ENCODE measurements around the gene TSPAN18. TPM values are rescaled to one million over a fixed set of nuclear protein-coding genes. Genes with fewer than 3 reads are reported as not detected.

Gene TSPAN18
- not detected in 2 replicates for total RNA-seq (2014; rRNA removed; shearing (Covaris generic))

- no peak for DNase-seq (ENCODE audit: low spot score)
These were observed at the start of gene TSPAN18 for GRCh38 chr11:44726283-44727113. TSS of gene TSPAN18 (plus strand) at chr11:44726962. CDS start at chr11:44906417, 179,455 bp downstream.

- DNase-seq (ENCODE audit: low spot score): peak; percentile 53
These were observed 45.7 kb upstream of the TSPAN18 start for GRCh38 chr11:44680982-44681597.

- peak; percentile 61 for DNase-seq (ENCODE audit: low spot score)
These were observed 45.1 kb upstream of the TSPAN18 start for GRCh38 chr11:44681698-44682097.

GRCh38 chr11:44684859-44685281, 41.9 kb upstream of the TSPAN18 start:
- DNase-seq (ENCODE audit: low spot score): no peak

- DNase-seq (ENCODE audit: low spot score): no peak
These were observed 39.4 kb upstream of the TSPAN18 start for GRCh38 chr11:44687388-44687787.

GRCh38 chr11:44689265-44689664, 37.5 kb upstream of the TSPAN18 start:
- DNase-seq (ENCODE audit: low spot score): no peak

- DNase-seq (ENCODE audit: low spot score): no peak
These were observed 36.1 kb upstream of the TSPAN18 start for GRCh38 chr11:44690651-44691050.

- no peak for DNase-seq (ENCODE audit: low spot score)
These were observed 34.3 kb upstream of the TSPAN18 start for GRCh38 chr11:44692460-44692859.

- DNase-seq (ENCODE audit: low spot score): no peak
These were observed 33.1 kb upstream of the TSPAN18 start for GRCh38 chr11:44693654-44694119.

- DNase-seq (ENCODE audit: low spot score): no peak
These were observed 32.3 kb upstream of the TSPAN18 start for GRCh38 chr11:44694443-44694842.

GRCh38 chr11:44695169-44695833, 31.5 kb upstream of the TSPAN18 start:
- DNase-seq (ENCODE audit: low spot score): no peak

GRCh38 chr11:44698252-44698912, 28.4 kb upstream of the TSPAN18 start:
- no peak for DNase-seq (ENCODE audit: low spot score)

- no peak for DNase-seq (ENCODE audit: low spot score)
These were observed 27.0 kb upstream of the TSPAN18 start for GRCh38 chr11:44699497-44700408.

- DNase-seq (ENCODE audit: low spot score): no peak
These were observed 25.5 kb upstream of the TSPAN18 start for GRCh38 chr11:44701276-44701675.

- no peak for DNase-seq (ENCODE audit: low spot score)
These were observed 23.9 kb upstream of the TSPAN18 start for GRCh38 chr11:44702889-44703288.

GRCh38 chr11:44707094-44707493, 19.7 kb upstream of the TSPAN18 start:
- no peak for DNase-seq (ENCODE audit: low spot score)

GRCh38 chr11:44708009-44708408, 18.8 kb upstream of the TSPAN18 start:
- no peak for DNase-seq (ENCODE audit: low spot score)

- DNase-seq (ENCODE audit: low spot score): no peak
These were observed 18.1 kb upstream of the TSPAN18 start for GRCh38 chr11:44708523-44709280.

- DNase-seq (ENCODE audit: low spot score): peak; percentile 62
These were observed 17.5 kb upstream of the TSPAN18 start for GRCh38 chr11:44709281-44709562.

- DNase-seq (ENCODE audit: low spot score): peak; percentile 62
These were observed 16.8 kb upstream of the TSPAN18 start for GRCh38 chr11:44709966-44710365.
